Stimulated activated CD4-positive, alpha-beta T cell treated with anti-CD3 and anti-CD28 coated beads, Interleukin-2, amount 100 ng/mL, for 4 hours (primary cell): ENCODE measurements around the gene DNM3.
A peak's percentile ranks its signal among the peaks of the same experiment; 100 is the strongest.
"Not testable (repeated sequence)": the region's sequence is repeated elsewhere in the genome, so short reads cannot be mapped to it uniquely, and the experiment has no call there.

Experiments
- DNase-seq: peaks from one replicate; pipeline ENCODE4 v3.0.0-alpha.2; 2020; ENCODE audit warnings: low read depth

DNM3 gene

DNA sequence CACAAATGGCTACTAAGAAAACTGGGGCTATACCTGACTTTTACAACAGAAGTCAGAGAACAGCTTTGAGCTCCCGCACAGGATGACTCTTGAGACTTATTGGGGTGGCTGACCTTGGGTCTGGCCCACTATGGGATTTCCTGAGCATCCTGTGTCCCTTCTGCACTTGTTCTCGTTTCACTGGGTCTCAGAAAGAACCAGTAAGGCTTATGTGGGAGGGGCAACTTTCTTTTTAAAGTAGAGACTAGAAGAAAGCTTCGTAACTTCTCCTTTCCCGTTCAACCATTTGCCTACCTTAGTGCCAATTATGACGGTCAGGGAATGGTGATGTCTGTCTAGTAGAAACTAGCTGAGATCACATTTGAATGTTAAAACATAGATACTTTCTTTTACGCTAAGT, 519.7 kb downstream of the DNM3 start:
- no peak for DNase-seq

DNA sequence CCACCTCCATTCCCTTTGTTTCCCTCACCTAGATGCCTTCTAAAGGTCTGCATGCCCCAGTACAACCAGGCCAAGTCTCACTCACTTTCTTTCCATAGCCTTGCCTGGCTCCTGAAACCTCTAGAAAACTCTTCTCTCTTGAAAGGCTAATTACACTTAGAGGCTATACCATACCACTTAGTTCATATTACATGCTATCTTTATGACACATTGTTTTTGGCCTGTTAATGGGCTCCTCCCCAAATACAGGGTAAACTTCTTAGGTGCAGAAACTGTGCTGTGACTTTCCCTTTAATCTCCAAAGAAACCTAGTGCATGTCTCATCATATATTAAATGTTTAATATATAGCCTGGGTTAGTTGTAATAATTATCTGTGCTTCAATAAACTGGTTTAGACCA, 522.6 kb downstream of the DNM3 start:
- DNase-seq = no peak

DNA sequence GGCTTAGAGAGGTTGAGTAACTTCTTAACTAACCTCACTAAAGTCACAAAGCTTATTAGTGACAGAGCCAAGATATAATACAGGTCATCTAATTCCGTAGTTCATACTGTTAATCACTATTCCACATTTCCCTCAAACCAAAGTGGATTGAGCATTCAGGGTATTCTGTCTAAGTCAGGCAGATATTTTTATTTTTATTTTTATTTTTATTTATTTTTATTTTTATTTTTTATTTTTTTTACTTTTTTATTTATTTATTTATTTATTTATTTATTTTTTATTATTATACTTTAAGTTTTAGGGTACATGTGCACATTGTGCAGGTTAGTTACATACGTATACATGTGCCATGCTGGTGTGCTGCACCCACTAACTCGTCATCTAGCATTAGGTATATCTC, 530.3 kb downstream of the DNM3 start:
- DNase-seq = not testable (repeated sequence)

DNA sequence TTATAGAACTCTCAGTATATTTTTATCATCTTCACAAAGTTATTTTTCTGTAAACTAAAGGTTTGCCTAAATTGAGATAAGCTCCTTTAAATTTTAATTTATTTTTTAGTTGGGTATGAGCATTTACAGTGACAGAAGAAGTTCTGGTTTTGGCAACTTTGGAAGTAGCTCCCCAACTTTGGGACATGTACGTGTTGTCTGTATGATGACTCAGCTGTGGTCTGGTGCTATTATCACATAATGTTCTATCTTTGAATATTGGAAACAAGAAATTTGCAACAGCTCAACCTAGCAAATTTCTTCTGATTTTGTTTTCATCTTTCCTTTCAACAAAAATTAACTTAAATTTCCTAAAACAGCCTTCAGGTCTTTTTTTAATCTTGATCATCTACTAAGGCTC, 532.6 kb downstream of the DNM3 start:
- DNase-seq = no peak

DNA sequence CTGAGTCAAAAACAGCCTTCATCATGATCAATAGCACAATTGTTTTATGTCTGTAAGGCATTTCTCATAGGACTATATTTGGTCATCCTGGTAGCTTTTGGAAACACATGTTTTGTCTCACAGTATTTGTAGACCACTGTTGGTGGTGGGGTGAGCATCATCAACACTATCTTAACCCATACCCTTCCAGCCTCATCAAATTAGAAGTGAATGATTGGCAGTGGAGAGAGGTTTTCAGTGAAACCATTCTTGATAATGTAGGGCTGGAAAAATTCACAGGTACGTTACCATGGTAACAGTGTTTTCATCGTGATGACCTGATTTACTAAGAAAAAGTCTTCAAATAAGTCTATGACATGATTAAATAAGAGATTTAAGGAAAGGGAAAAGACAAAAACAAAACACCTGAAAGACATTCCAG, 533.9 kb downstream of the DNM3 start:
- no peak for DNase-seq

DNA sequence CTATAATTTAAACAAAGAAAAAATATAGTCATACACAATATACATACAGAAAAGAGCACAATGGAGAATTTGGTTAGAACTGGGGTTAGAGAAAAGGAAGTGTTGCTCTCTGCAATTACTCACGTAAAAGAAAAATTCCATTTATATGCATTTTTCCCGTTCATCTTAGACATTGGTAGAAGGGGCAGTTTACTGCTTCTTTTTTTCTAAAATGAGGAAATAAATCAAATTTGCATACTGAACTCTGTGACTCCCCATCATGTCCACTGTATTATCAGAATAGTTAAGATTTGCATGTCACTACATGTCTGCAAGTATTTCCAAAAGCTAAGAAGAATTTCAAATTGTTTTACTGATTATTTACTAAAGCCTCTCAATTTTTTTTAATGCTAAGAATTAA, 535.1 kb downstream of the DNM3 start:
- DNase-seq = no peak

DNA sequence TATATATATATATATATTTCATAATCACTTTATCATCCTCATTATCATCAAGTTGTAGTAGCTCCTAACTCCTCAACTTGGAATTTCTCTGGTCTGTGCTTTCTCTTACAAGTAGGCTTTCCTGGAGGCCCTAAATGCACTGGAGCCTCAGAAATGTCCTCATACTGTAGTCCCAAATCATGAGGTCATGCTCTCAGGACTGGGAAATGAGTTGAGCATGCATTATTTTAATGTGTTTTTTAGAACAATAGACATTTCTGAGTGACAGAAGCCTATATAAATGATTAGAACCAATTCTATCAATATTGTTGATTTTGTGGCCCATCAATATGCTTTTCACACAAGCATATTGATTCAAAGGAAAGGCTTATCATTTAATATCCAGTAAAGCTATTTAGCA, 536.3 kb downstream of the DNM3 start:
- DNase-seq = no peak

DNA sequence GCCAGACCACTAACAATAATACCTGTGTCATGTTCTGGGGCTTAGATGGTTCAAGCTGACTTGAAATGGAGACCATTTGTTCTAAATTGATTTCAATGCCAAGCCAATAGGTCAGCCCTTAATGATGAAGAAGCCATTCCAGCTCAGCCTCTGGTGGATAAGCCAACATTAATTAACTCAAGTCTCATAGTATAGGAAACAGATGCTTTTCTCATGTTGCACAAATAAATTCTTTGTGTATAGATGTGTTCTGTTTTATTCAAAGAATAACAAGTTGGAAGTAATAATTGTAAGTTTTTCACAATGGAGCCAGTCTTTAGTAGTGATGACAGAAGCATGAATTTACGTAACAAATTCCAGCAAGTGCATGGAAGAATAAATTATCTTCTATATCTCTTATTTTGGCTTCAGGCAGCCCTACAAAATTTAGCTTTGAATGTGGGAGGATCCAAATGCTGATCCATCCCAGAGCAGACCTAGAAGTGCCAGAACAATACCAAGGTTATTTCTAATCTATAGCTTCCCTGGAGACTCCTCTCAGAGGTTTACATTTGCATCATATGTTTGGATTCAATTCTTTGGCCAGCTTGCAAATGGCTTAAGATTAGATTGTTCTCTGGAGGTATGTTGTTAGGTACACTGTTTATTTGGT, 536.9 kb downstream of the DNM3 start:
- no peak for DNase-seq

DNA sequence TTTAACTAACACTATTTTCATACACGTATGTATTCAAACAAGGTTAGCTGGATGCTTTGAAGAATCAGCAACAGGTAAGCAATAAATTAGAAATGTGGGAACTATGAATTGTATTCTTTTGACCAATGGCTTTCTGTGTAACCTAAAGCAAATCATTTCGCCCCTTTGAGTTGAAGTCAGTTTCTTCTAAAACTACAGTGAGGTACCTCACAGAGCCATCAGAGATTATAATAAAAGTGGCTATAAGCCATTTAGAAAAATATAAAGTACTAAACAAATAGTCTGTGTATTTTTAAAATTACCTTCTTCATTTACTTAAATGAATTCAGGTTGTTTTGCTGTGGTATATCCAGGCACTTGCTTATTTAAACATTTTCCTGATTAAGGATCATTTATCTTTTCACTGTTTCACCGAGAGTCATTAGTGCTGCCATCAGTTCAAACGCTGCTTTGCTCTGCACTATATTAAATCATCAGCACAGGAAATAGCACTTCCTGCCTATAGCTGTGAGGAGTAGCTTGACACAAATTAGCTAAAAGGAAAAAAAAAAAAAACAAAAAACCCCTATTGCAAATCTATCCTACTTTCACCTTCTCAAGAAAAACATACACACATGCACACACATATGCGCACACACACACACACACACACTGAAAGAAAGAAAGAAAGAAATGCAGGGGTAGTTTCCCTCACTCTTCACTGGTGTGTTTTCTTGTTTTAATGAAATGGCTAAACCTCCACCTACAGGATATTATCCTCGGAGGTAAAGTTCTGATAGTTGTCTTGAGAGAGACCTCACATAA, 539.3 kb downstream of the DNM3 start:
- DNase-seq = peak; percentile 21

DNA sequence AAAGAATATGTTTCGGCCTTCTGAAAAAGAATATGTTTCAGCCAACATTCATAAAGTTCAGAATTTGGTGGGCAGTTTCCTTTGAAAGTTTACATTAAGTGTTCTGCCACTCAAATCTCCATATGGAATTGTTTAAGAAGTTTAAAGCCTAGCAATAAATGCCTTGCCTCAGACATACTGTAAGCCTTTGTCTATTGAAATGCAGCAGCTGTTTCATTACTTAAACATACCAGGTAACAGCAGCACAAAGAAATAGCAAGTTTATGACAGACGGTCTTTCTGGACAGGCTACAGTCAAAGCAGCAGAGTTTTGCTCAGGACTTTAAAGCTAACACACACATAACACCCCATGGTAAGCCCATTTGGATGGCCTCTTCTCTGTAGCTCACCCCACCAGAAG, 540.6 kb downstream of the DNM3 start:
- no peak for DNase-seq

DNA sequence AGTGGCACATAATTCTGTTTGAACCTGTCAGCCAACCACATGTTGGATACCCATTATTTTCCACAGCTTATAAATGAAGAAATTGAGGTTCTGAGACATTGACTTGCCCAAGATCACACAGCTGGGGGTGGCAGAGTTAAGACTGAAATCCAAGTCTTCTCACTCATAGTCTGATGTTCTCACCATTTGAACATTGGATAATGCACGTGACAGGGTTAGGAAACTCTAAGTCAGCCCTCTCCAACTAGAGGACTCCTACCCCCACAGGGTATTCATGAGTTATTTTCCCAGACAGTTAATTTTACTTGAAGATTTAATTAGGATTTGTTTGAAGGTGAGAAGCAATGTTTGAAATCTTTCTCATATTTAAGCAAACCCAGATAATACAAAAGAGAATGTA, 541.1 kb downstream of the DNM3 start:
- DNase-seq = no peak

DNA sequence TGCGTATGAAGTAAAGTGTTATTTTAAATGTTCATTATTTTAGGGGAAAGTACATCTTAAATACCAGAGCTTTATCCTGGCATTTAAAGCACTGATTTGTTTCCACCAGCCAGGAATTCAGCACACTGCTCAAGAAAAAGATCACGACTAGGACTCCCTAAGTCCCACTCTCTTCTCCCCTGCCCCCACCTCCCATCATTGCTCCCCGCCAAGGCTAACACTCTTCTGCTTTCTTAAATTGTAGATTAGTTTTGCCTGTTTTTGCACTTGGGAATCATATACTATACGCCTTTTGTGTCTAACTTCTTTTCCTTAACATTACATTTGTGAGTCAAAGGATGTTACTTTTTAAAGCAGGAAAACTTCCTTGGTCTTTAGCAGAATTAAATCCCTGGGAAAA, 541.7 kb downstream of the DNM3 start:
- DNase-seq = no peak

DNA sequence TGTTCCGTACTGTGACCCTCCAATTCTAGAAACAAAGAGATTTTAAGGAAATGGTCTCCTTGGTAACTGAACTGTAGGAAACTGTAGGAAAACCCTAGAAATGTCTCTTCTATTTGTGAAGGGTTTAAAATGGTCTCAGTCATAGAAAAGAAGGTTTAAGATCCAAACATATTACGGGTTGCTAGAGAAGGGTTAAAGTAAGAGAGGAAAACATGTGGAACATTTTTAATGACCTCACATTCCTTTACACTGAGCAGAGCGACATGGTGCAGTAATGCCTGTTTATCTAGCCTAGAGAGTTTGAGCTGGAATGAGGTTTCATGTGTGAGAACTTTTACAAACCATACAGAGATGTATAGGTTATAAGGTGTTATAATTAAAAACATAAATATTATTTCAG, 542.2 kb downstream of the DNM3 start:
- DNase-seq = no peak

DNA sequence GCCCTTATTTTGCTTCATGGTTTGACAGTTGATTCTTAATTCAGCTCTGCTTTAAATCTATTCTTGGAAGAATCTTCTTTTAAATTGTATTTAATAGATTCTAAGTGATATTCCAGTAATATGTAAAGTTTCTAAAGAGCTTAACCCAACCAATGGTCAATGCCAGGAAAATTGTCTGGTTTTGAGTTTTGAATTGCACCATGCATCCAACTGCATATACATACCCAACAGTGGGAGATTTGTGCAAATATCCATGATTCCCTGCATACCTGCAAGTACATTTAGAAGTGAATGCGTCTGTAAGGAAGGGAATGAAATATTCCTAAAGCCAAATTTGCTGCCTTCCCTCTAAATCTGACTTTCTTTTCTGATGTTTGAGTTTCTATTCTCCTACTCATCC, 543.4 kb downstream of the DNM3 start:
- DNase-seq = no peak

DNA sequence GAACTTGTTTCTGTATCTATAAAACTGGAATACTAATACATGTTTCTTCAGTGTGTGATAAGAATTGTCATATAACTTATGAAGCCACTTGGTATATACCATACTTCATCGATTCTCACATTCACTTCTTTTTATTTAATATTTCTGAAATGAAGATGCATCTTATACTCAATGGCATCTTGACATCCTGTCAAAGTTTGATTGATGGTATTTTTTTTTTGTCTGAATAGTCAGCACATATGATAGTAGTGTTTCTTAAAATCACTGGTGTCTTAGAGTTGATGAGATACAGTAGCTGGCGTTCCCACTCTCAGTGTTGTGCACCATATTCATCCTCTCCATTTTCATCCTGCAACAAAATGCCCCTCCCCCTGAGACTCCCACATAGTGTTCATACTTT, 544.7 kb downstream of the DNM3 start:
- DNase-seq = no peak

DNA sequence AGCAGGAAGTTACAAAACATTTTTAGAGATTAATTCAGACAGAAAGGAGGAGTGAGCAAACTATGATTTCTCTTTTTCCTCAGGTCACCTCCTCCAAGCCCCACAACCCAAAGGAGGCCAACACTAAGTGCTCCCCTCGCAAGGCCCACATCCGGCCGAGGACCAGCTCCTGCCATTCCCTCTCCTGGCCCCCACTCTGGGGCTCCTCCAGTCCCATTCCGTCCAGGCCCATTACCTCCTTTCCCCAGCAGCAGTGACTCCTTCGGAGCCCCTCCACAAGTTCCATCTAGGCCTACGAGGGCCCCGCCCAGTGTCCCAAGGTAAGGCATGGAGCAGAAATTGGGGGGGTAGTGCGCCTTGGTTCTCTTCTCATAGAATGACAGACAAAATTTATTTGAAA, 547.2 kb downstream of the DNM3 start:
- DNase-seq = no peak

DNA sequence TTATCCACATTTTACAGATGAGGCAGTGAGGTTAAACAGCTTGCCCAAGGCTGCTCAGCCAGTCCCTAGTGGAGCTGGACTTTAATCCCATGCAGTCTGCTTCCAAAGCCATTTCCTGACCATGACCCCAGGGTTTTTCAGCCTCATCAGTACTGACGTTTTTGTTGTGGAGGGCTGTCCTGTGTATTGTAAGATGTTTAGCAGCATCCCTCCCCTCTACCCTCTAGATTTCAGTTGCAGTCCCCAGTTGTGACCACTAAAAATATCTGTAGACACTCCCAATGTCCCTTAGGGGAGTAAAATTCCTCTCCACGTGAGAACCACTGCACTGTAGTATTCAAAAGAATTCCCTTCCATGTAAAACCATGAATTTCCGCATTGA, 549.0 kb downstream of the DNM3 start:
- no peak for DNase-seq

DNA sequence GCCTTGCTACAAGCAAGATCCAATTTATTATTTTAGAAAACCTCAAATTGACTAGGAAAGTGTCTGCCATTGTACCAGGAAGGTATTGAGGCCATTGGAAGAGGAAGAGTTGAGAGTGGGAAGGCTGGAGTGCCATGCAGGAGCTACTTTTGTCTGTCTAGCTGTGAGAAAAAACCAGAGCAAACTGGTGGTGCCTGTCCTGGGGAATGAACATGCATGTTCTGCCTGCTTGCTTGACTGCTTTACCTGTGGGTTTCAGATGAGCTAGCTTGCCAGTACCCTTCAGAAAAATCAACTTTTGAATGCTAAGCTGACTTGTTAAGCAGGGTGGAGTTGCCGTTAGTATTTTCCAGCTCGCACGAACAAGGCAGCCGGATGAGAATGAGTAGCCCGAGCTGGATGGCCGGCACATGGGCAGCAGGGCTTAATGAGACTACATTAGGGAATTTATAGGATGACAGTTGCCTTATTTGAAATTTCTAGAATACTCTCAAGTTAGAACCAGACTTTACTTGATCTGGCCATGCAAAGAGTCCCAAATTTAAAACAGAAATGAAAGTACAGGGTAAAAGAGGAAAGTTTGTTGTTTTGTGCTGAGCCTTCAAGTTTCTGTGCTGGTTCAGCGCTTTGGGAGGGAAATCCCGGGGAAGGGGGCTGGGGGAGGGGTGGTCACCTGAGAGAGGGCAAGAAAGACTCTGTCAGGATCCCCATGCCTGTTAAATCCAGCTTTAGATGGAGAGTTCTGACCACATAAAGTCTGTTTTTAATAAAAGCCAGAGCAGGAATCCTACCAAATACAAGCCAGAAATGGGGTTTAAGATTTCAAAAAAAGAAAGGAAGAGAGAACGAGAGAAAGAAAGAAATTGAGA, 549.6 kb downstream of the DNM3 start:
- no peak for DNase-seq

DNA sequence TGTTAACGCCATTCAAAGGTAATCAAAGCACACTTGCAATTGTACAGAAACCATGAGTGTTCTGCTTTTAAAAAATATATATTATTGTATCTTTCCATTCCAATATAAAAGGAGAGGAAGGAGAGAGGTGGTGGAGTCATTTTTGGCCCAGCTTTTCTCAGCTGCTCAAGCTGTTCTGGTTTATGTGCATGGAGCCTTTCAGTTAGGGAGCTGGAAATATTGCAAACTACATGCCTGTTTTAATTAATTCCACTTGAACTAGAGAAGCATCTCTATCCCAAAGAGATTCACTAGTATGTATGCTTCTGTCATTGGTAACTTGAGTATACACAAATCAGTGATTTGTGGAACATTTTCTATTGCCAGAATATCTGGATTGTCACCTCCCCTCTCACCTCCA, 550.7 kb downstream of the DNM3 start:
- no peak for DNase-seq

DNA sequence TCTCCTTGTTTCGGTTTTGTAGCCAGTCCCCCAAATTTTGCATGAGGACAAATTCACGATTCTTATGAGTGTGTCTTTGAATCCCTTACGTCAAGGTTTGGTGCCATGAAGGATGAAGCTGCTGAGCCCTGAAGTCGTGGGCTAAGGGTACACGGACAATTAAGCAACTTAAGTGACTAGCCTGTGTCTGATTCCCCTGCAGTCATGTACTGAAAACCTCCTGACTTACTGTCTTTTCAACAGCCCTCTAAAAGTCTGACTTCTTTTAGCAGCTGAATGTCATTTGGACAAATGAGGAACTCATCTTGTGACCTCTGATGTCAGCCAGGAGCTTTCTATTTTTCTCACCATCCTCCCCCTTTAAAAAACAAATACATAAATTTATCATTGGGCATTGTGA, 552.1 kb downstream of the DNM3 start:
- no peak for DNase-seq

DNA sequence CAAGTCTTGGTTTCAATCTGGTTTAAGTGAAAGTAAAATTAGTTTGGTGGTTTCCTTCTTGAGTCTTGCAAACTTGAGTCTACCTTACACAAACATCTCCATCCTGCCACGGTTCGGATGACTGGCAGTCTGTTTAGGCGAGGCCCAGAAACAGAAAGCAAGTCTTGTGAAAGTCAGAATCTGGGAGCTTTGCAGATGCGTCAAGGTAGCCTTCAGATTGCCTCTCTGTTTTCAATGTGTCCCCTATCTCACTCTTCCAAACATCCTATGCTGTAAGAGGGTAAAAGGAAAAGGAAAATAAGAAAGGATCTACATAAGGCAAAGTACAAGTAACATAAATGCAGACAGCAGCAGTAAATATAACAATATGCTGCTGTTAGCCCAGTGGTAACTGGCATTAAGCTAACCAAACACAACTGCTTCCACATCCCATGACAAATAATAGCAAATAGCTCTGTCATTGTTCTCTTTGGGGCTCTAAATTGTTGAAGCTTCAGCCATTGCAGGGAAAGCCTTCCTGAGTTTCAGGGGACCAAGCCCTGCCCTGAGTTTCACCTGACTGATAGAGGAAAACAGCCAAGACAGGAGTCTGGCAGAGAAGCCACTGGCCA, 552.9 kb downstream of the DNM3 start:
- peak; percentile 61 for DNase-seq

DNA sequence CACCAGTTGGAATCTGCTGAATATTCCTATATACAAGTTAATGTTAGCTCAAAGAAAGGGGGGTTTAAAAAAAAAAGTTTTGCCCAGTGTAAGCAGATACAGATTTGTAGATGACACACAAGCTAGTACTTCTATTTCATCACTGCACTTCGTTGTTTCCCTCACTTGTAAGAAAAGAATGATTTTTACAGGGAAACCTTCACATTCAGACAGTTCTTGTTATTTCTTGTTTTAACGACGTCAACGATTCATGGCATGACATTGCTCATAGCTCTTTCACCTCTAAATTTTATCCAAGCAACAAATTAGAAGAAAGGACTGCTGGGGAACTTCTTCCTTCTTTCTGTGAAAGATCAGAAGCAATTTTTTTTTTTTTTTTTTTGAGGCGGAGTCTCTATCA, 553.5 kb downstream of the DNM3 start:
- DNase-seq = no peak

DNA sequence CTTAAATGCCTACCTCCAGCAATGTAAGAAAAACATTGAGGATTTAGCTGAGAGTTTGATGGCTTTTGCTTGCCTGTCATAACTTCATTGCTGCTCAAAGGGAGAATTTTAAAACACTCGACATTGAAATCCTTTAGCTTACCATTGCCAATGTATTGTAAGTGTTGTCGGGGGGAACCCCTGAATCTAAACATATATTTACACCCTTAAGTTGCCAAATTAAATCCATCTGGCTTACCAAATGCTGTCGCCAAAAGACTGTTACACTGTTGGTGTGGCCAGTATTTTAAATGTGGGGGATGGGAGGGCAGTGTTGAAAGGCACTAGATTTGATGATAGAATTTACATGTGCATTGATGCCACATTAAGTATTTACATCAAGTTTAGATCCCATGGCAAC, 554.3 kb downstream of the DNM3 start:
- no peak for DNase-seq
